DMS 273 (cell line): Measurements from ENCODE around the gene FDX2.

Source experiments
- DNase-seq: peaks from one replicate; lab custom pipeline; 2025; ENCODE audit not compliant: unreplicated experiment; lab: John Stamatoyannopoulos, UW

Gene FDX2

GRCh38 chr19:10306327-10306726, 9.5 kb downstream of the FDX2 start:
- no peak for DNase-seq

GRCh38 chr19:10305139-10305806, 10.5 kb downstream of the FDX2 start:
- DNase-seq, result peak; percentile 81

- peak; percentile 81 for DNase-seq
These were observed 16.0 kb downstream of the FDX2 start for GRCh38 chr19:10299545-10300458.

- no peak for DNase-seq
These were observed 19.8 kb downstream of the FDX2 start for GRCh38 chr19:10295847-10296591.

- DNase-seq, result no peak
These were observed 20.4 kb downstream of the FDX2 start for GRCh38 chr19:10295305-10295846.

- DNase-seq, result no peak
These were observed 21.5 kb downstream of the FDX2 start for GRCh38 chr19:10294368-10294697.

GRCh38 chr19:10293637-10294367, 22.0 kb downstream of the FDX2 start:
- DNase-seq, result no peak

GRCh38 chr19:10292789-10293636, 22.8 kb downstream of the FDX2 start:
- no peak for DNase-seq

GRCh38 chr19:10292206-10292788, 23.5 kb downstream of the FDX2 start:
- DNase-seq, result no peak

GRCh38 chr19:10291554-10292205, 24.1 kb downstream of the FDX2 start:
- DNase-seq, result no peak

- peak; percentile 77 for DNase-seq
These were observed 24.8 kb downstream of the FDX2 start for GRCh38 chr19:10290876-10291553.

GRCh38 chr19:10290357-10290875, 25.4 kb downstream of the FDX2 start:
- peak; percentile 82 for DNase-seq

GRCh38 chr19:10289836-10290356, 25.9 kb downstream of the FDX2 start, which contains the start of gene ICAM5:
ICAM5 (plus strand) TSS chr19:10289952; CDS start chr19:10290044, 92 bp downstream.
- DNase-seq, result peak; percentile 93

- peak; percentile 96 for DNase-seq
These were observed 26.5 kb downstream of the FDX2 start for GRCh38 chr19:10289167-10289835.

- DNase-seq, result peak; percentile 62
These were observed 27.1 kb downstream of the FDX2 start for GRCh38 chr19:10288662-10289166.

- DNase-seq, result peak; percentile 92
These were observed 28.7 kb downstream of the FDX2 start, which contains the start of gene ICAM4 for GRCh38 chr19:10286803-10287737. ICAM4 (plus strand) TSS chr19:10286955; CDS start chr19:10287013, 58 bp downstream.
